ENCODE results near the gene CYP39A1.

Gene CYP39A1

GRCh38 chr6:46530896-46531295 is 121.7 kb downstream of the CYP39A1 start:
- H3K4me3 ChIP-seq (ENCODE audit: low read length), result no peak overlapping the region
- TF ChIP-seq ZNF274 (IDR thresholded peaks at IDR 0.05; ENCODE audit: low read depth, low read length), result no peak

DNA sequence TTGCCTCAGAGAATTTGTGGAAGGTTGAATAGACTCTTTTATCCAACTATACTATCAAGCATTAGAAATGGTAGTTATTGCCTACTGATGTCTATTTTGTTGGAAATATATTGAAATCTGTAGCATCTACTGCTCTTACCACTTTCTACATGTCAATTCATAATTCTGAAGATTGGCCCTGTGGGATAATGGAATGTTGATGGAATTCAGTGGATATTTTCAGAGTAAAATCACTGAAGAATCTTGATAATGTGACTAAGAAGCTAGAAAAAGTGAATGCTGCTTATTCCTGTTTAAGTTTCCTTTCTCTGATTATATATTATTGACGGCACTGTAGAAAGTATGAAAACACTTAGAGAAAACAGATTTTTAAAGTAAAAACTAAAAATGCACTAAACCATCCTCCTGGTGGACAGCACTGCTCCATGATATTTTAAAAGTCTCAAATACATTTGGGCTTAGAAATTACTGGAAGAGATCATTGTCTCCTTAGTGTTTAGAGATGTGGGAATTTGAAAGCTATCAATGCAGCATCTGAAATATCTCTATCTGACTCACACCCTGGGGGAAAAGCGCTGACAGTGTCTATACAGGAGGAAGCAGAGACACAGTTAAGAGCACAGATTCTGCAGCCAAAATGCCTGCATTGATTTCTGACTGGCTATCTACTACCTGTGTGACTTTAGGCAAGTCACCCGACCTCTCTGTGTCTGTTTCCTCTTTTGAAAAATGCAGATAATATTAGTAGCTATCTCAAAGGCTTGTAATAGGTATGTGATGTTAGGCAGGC is 123.5 kb downstream of the CYP39A1 start:
- TF ChIP-seq ZNF274 (IDR thresholded peaks at IDR 0.05; ENCODE audit: low read depth, low read length), result no peak
- H3K4me3 ChIP-seq (ENCODE audit: low read length), result no peak overlapping the region

DNA sequence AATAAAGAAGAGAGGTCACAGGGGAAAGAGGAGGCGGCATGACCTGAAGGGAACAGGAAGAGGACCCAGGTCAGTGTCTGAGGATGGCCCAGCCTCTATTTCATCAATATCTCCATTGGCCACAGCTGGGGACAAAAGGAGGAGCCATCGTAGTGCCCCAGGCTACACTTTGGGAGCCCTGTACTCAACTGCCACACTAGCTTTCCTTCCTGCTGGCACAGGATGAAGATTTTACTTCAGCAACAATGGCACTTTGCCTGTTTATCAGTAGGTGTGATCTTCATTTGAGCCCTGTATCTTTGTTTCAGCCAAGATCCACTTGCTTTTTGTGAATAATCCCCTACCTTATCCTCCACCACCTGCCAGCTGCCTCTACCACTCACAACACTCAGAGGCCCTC is 126.0 kb downstream of the CYP39A1 start:
- H3K4me3 ChIP-seq (ENCODE audit: low read length), result no peak overlapping the region
- no peak for TF ChIP-seq ZNF274 (IDR thresholded peaks at IDR 0.05; ENCODE audit: low read depth, low read length)

DNA sequence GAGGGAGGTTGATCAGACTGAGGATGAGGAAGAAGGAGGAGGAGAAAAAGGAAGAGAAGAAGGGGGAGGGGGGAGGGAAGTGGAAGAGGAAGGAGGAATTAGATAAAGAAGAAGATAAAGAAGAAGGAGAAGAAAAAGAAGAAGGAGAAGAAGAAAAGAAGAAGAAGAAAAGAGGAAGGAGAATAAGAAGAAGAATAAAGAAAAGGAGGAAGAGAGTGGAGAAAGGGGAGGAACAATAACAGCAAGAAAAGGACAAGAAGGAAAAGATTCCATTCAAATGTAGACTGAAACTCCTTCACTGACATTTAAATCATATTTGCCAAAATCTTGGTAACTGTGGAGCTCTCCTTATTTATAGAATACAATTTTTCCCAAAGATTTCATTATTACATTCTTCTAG is 127.0 kb downstream of the CYP39A1 start:
- TF ChIP-seq ZNF274 (IDR thresholded peaks at IDR 0.05; ENCODE audit: low read depth, low read length), result no peak

DNA sequence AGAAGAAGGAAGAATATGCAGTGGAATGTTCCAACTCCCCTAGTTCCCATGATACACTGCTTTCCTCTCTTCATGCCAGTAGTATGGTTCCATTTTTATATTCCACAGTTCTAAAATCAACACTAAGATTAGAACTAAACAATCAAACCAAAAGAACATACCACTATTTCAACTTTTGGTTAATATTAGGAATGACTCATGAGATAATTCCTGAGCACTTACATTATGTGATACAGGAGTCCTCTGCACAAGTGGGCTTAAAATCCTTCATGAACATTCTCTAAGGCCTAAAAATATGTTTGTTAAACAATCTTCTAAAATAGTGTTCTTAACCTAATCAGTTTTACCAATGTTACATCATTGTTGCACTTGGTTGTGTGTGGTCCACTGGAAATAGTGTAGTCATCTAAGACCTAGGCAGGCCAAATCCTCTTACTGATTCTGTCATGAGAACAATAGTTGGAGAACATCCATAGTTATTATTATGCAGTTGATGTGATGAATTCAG is 131.1 kb downstream of the CYP39A1 start:
- TF ChIP-seq ZNF274 (IDR thresholded peaks at IDR 0.05; ENCODE audit: low read depth, low read length), result no peak
- no peak overlapping the region for H3K4me3 ChIP-seq (ENCODE audit: low read length)

More for the DNA sequence above, 127.0 kb downstream of the CYP39A1 start:
- H3K4me3 ChIP-seq (ENCODE audit: low read length), result no peak overlapping the region

DNA sequence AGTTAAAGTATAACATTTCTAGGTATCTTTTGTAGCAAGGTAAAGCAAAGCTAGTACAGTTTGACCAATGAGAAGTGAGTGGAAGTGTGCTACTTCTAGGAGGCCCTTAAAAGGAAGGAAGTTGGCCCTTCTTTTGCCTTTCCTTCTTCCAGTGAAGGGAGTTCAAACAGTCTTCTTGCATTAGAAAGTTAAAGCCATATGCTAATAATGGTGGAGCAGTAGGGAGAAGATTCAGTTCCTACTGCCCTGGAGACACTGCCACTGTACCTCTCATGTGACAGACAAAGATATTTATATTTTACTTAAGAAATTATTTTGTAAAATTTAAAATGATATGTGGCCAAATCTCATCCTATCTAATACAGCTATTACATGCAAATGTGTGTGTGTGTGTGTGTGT is 135.4 kb downstream of the CYP39A1 start:
- no peak for TF ChIP-seq ZNF274 (IDR thresholded peaks at IDR 0.05; ENCODE audit: low read depth, low read length)

GRCh38 chr6:46513533-46513932 is 139.1 kb downstream of the CYP39A1 start:
- no peak overlapping the region for H3K4me3 ChIP-seq (ENCODE audit: low read length)
- TF ChIP-seq ZNF274 (IDR thresholded peaks at IDR 0.05; ENCODE audit: low read depth, low read length), result no peak

More for the DNA sequence above, 135.4 kb downstream of the CYP39A1 start:
- H3K4me3 ChIP-seq (ENCODE audit: low read length), result no peak overlapping the region

DNA sequence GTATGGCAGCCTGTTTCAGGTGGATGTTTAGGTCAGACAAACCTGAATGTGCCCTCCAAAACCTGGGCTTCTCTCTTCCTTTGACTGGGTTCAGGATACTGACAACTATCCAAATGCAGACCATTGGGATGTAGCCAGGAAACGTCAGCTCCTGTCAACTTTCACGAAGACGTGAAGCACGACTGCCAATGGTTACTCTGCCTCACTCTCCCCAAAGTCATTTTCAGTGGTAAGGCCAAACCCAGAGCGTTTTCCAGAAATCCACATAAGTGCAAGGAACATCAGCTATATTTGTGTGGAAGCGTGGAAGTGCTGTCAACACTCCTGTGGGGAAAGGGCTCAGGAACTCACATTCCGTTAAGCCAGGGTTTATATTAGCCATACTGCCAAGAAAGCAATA is 141.3 kb downstream of the CYP39A1 start:
- TF ChIP-seq ZNF274 (IDR thresholded peaks at IDR 0.05; ENCODE audit: low read depth, low read length), result no peak
- no peak overlapping the region for H3K4me3 ChIP-seq (ENCODE audit: low read length)

DNA sequence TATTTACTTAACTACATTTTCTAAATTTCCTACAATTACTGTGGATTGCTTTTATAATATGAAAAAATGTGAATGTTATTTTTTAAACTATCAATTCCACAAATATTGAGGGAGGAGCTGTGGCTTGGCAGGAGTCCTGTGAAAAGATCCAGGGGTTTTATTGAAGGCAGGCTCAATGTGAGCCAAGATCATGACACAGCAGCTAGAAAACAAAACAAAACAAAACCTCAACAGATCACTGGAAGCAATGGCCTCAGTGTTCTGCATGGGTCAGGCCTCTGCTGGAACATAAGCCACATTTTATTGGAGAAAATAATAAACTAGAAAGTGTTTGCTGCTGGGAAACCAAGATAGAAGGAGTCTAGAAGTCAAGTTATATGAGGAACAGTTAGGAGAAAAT is 142.0 kb downstream of the CYP39A1 start:
- H3K4me3 ChIP-seq (ENCODE audit: low read length), result no peak overlapping the region
- no peak for TF ChIP-seq ZNF274 (IDR thresholded peaks at IDR 0.05; ENCODE audit: low read depth, low read length)

GRCh38 chr6:46509981-46510510 is 142.6 kb downstream of the CYP39A1 start:
- no peak overlapping the region for H3K4me3 ChIP-seq (ENCODE audit: low read length)
- no peak for TF ChIP-seq ZNF274 (IDR thresholded peaks at IDR 0.05; ENCODE audit: low read depth, low read length)

GRCh38 chr6:46509063-46509462 is 143.6 kb downstream of the CYP39A1 start:
- TF ChIP-seq ZNF274 (IDR thresholded peaks at IDR 0.05; ENCODE audit: low read depth, low read length), result no peak
- no peak overlapping the region for H3K4me3 ChIP-seq (ENCODE audit: low read length)

GRCh38 chr6:46507426-46507825 is 145.2 kb downstream of the CYP39A1 start:
- TF ChIP-seq ZNF274 (IDR thresholded peaks at IDR 0.05; ENCODE audit: low read depth, low read length), result no peak
- H3K4me3 ChIP-seq (ENCODE audit: low read length), result no peak overlapping the region

DNA sequence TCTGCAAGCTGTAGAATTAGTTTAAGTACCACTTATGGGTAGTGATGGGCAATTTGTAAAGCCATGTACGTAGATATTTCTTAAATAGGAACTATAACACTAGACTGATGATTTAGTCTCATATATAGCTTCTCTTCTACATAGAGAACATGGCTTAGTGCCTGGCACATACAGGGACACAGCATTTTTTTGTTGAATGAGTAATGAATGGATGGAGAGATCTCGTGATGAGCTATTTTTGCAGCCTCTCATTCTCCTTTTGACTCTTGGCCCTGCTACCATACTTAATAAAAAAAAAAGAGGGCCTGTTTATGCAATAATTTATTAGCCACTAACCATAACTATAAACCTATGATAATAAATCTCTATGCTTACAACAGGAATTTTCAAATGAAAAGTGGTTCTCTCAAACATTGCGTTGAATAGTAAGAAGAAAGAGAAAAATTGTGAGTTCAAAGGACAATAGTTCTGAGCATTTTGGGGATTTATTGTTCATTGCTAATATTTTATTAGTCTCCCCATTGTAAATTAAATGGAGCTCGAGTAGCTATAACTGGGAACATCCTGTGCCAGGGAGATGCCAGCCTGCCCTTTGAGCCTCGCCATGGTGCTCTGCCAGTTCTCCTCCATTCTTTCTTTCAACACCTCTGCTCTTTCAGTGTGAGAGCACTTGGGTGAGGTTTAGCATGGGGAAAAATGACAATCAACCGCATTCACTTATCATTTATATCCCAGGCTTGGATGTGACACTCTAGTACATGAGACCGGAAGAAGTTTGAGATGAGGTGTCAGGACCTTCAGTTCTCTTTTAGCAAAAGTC is 146.7 kb downstream of the CYP39A1 start:
- no peak overlapping the region for H3K4me3 ChIP-seq (ENCODE audit: low read length)
- no peak for TF ChIP-seq ZNF274 (IDR thresholded peaks at IDR 0.05; ENCODE audit: low read depth, low read length)

DNA sequence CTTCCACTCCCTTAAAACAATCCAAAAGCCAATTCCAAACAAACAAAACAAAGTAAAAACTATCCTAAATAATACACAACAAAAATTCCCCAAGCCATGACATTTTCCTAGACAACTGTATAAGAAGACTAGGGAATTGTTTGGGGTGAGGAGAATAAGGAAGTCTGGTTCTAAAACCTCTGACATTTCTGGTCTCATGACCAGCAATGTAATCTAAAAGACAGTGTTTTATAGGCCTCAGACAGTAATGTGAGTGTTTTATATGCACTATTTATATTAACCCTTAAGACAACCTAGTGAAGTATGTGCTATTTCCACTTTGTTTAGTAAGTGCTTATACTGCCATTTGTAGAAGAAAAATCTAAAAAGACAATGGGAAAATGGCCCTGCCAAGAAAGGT is 148.4 kb downstream of the CYP39A1 start:
- no peak for TF ChIP-seq ZNF274 (IDR thresholded peaks at IDR 0.05; ENCODE audit: low read depth, low read length)
- H3K4me3 ChIP-seq (ENCODE audit: low read length), result no peak overlapping the region

All from GM08714 (cell line).